Mesothelial cell of epicardium (in vitro differentiated cells): ENCODE results near the gene PLEKHA1. TPM values are rescaled to one million over a fixed set of nuclear protein-coding genes. Genes with fewer than 3 reads are reported as not detected.

Experiments used
- DNase-seq, 2 experiments: peaks; one replicate each; pipeline ENCODE4 v3.0.0; 2021; ENCODE audit warnings: low spot score in 2 of 2; ENCODE audit not compliant: unreplicated experiment in 2 of 2
- H3K27ac Mint-ChIP-seq: 2 replicates; pipeline ENCODE4 v1.8.0; 2021; ENCODE audit warnings: mixed read lengths
- H3K27me3 Mint-ChIP-seq: 2 replicates; pipeline ENCODE4 v1.8.0; 2021; ENCODE audit warnings: low read depth, mixed read lengths
- H3K36me3 Mint-ChIP-seq: 2 replicates; pipeline ENCODE4 v1.8.0; 2021; ENCODE audit warnings: mixed read lengths
- H3K4me1 Mint-ChIP-seq: 2 replicates; pipeline ENCODE4 v1.8.0; 2021; ENCODE audit warnings: mixed read lengths
- H3K4me3 Mint-ChIP-seq: 2 replicates; pipeline ENCODE4 v1.8.0; 2021; ENCODE audit warnings: mild to moderate bottlenecking, moderate library complexity, mixed read lengths
- H3K9me3 Mint-ChIP-seq: 2 replicates; pipeline ENCODE4 v1.8.0; 2021; ENCODE audit warnings: mixed read lengths
- total RNA-seq: library from RNA; stranded (reverse); gene quantifications from 3 replicates; pipeline ENCODE4 v1.2.1, GENCODE V29; 2021
- TF ChIP-seq, protein P1 (sequence below): fragments of 200-600 bp; sonication (generic); IDR thresholded peaks from one replicate; pipeline ENCODE4 v1.5.0; 2021; ENCODE audit warnings: antibody characterized with exemption; ENCODE audit not compliant: unreplicated experiment

PLEKHA1 gene
- total RNA-seq, 1 donor from 2014 or later, result 33.1 TPM

DNA sequence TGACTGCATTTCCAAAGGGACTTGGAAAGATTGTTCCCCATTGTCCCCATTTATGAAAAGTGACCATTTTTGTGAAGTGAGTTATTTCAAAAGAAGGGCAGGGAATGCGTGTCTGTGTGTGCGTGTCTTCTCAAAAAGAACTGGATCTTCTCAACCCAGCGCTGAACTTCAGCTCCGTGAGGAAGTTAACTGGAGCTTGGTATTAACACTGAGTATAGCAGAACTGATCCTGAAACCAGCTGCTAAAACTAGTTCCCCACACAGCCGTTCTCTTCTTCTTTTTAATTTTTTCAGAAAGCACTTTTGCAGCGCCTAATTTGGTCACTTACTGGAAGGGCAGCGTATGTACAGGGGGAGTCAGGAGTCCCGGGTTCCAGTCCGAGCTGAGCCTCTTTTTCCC is 45.8 kb upstream of the PLEKHA1 start:
- no peak overlapping the region for H3K27ac Mint-ChIP-seq
- no peak for DNase-seq
- TF ChIP-seq, protein P1, sequence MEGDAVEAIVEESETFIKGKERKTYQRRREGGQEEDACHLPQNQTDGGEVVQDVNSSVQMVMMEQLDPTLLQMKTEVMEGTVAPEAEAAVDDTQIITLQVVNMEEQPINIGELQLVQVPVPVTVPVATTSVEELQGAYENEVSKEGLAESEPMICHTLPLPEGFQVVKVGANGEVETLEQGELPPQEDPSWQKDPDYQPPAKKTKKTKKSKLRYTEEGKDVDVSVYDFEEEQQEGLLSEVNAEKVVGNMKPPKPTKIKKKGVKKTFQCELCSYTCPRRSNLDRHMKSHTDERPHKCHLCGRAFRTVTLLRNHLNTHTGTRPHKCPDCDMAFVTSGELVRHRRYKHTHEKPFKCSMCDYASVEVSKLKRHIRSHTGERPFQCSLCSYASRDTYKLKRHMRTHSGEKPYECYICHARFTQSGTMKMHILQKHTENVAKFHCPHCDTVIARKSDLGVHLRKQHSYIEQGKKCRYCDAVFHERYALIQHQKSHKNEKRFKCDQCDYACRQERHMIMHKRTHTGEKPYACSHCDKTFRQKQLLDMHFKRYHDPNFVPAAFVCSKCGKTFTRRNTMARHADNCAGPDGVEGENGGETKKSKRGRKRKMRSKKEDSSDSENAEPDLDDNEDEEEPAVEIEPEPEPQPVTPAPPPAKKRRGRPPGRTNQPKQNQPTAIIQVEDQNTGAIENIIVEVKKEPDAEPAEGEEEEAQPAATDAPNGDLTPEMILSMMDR, result no peak
- H3K4me1 Mint-ChIP-seq, result no peaks in the 10 kb centered on the region
- no peaks in the 10 kb centered on the region for H3K36me3 Mint-ChIP-seq
- H3K9me3 Mint-ChIP-seq, result peaks cover 3% of the 10 kb centered on the region
- H3K4me3 Mint-ChIP-seq, result no peak overlapping the region
- H3K27me3 Mint-ChIP-seq, result peaks cover 28% of the 10 kb centered on the region

DNA sequence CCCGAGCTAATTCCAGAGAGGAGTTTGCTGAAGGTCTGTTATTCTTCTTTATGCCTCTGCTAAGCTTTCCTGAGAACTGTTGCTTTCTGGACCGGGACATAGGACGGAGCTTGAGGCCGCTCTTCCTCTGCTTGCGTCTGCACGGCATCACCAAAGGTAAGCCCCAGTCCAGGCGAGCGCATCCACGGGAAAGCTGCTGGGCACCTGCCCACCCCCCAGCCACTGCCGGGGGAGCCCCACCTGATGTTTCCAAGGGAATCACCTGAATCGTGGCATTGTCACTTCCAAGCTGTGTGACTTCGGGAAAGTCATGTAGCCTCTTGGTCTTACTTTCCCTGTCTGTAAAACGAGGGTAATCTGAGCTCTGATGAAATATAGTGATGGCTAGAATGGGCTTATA is 45.1 kb upstream of the PLEKHA1 start:
- no peaks in the 10 kb centered on the region for H3K4me1 Mint-ChIP-seq
- DNase-seq, result no peak
- H3K9me3 Mint-ChIP-seq, result peaks cover 3% of the 10 kb centered on the region
- H3K27me3 Mint-ChIP-seq, result peaks cover 28% of the 10 kb centered on the region
- TF ChIP-seq, protein P1, result no peak
- H3K36me3 Mint-ChIP-seq, result no peaks in the 10 kb centered on the region
- no peak overlapping the region for H3K4me3 Mint-ChIP-seq
- no peak overlapping the region for H3K27ac Mint-ChIP-seq

DNA sequence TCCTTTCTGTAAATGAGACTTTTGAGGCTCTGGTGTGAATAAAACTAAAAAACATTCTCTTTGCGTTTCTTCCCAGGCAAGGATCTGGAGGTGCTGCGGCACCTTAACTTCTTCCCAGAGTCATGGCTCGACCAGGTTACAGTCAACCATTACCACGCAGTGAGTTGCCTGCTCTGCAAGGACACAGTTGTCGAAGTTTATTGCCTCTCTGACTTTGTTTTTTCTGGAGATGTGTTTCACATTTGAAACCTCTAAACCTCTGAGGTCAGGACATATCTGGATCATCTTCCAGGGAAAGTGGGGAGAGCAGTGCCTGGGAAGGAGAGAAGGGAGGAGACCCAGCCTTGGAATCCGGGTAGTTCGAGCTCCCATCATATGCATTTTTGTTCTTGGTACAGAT is 43.4 kb upstream of the PLEKHA1 start:
- TF ChIP-seq, protein P1, result no peak
- no peaks in the 10 kb centered on the region for H3K9me3 Mint-ChIP-seq
- H3K4me3 Mint-ChIP-seq, result no peak overlapping the region
- no peaks in the 10 kb centered on the region for H3K36me3 Mint-ChIP-seq
- no peaks in the 10 kb centered on the region for H3K4me1 Mint-ChIP-seq
- no peak overlapping the region for H3K27ac Mint-ChIP-seq
- peaks cover 28% of the 10 kb centered on the region for H3K27me3 Mint-ChIP-seq
- DNase-seq, result no peak

DNA sequence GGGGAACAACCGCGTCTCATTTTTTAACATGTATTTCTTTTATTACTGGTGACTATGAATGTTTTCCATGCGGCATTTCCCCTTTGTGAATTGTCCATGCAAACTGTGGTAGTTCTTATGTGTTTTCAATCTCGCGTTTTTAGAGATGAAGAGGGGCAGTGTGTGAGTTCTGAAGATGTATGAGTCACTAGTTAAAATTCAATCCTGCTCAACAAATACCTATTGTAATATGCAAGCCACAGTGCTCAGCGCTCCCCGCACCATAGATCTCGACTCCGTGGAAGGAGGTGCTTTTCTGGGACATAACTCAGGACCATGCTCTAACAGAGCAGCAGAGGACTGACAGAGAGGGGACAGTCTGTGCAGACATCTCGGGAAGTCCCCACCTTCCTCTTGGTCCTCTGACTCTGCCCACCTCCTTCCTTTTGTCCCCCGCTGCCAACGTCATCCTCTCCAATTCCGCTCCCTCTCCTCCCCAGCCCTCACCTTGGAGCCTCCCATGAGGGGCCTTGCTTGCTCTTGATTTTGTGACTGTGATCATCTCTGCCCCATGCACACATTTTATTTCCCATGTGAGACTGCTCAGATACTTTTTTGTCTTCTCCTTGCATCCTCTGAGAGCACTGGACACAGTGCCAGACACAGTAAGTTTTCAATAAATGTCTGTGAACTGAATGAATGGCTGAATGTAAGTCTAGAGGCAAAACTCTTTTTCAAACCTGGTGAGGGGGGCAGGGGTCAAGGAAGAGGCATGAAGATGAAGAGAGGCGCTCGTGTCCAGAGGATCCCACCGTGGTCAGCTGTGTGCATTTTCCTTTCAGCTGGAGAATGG is 42.7 kb upstream of the PLEKHA1 start:
- no peak overlapping the region for H3K4me3 Mint-ChIP-seq
- no peaks in the 10 kb centered on the region for H3K36me3 Mint-ChIP-seq
- no peaks in the 10 kb centered on the region for H3K9me3 Mint-ChIP-seq
- TF ChIP-seq, protein P1, result no peak
- peaks cover 26% of the 10 kb centered on the region for H3K27me3 Mint-ChIP-seq
- no peak overlapping the region for H3K27ac Mint-ChIP-seq
- H3K4me1 Mint-ChIP-seq, result no peaks in the 10 kb centered on the region
- no peak for DNase-seq

DNA sequence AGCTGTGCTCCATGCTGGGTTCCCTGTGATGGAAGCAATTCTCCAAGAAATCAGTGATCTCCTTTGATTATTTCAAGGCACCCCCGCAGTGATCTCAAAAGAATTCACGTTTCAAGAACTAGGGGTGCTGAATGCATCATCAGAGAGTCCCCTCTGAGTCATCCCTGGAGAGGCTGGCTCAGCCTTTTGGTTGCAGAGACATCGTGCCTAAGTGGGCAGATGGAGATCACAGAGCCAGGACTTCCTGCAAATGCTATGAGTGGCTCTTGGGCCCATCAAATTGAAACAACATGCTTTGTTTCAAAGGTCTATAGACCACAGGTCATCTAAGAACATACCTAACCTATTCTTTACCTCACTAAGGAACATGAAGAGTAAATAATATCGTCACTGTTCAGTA is 41.5 kb upstream of the PLEKHA1 start:
- H3K4me1 Mint-ChIP-seq, result no peaks in the 10 kb centered on the region
- H3K36me3 Mint-ChIP-seq, result no peaks in the 10 kb centered on the region
- H3K27me3 Mint-ChIP-seq, result peaks cover 26% of the 10 kb centered on the region
- H3K4me3 Mint-ChIP-seq, result no peak overlapping the region
- no peak overlapping the region for H3K27ac Mint-ChIP-seq
- no peaks in the 10 kb centered on the region for H3K9me3 Mint-ChIP-seq
- no peak for DNase-seq
- TF ChIP-seq, protein P1, result no peak
